HEK293T (cell line): Measurements from ENCODE around the gene STXBP6.

Experiments
- FOXA1 ChIP-seq: fragments of 450-650 bp; IDR thresholded peaks from 2 replicates; pipeline ENCODE4 v1.6.1; 2016; ENCODE audit warnings: mild to moderate bottlenecking
- FOXK2 ChIP-seq: fragments of 450-650 bp; IDR thresholded peaks from 2 replicates; pipeline ENCODE4 v1.6.1; 2016; ENCODE audit warnings: mild to moderate bottlenecking
- FOXM1 ChIP-seq: fragments of 450-650 bp; IDR thresholded peaks from 2 replicates; pipeline ENCODE4 v1.6.1; 2017; ENCODE audit warnings: mild to moderate bottlenecking, borderline replicate concordance
- LEF1 ChIP-seq: fragments of 450-650 bp; IDR thresholded peaks from 2 replicates; pipeline ENCODE4 v1.6.1; 2017; ENCODE audit warnings: mild to moderate bottlenecking, borderline replicate concordance
- NFRKB ChIP-seq: fragments of 450-650 bp; IDR thresholded peaks from 2 replicates; pipeline ENCODE4 v1.6.1; 2016; ENCODE audit warnings: mild to moderate bottlenecking, moderate library complexity
- PKNOX1 ChIP-seq: fragments of 450-650 bp; IDR thresholded peaks from 2 replicates; pipeline ENCODE4 v1.6.1; 2016
- SP1 ChIP-seq: fragments of 450-650 bp; IDR thresholded peaks from 2 replicates; pipeline ENCODE4 v1.6.1; 2017
- SUZ12 ChIP-seq: fragments of 450-650 bp; IDR thresholded peaks from 2 replicates; pipeline ENCODE4 v1.6.1; 2016; ENCODE audit warnings: mild to moderate bottlenecking
- ZNF384 ChIP-seq: fragments of 450-650 bp; IDR thresholded peaks from 2 replicates; pipeline ENCODE4 v1.6.1; 2016

- TF ChIP-seq FOXM1 (no peak), SP1 (no peak), ZNF384 (no peak), NFRKB (no peak), LEF1 (no peak), FOXK2 (no peak), FOXA1 (no peak), SUZ12 (no peak), PKNOX1 (no peak)
Measured at GRCh38 chr14:24979725-24980239, 70.2 kb downstream of the STXBP6 start.
